Gastroesophageal sphincter (tissue), 3 donors: ENCODE results near the gene ABO.
"Not testable (repeated sequence)": the region's sequence is repeated elsewhere in the genome, so short reads cannot be mapped to it uniquely, and the experiment has no call there.

Experiments
- CTCF ChIP-seq, 4 experiments: fragments of 200-600 bp in 2 of 4; fragments of 450-650 bp in 2 of 4; sonication (generic) in 1 of 4; IDR thresholded peaks; one replicate each; pipeline ENCODE4 v1.5.1; 2017 to 2019; ENCODE audit warnings: antibody characterized with exemption in 4 of 4, mild to moderate bottlenecking in 2 of 4, moderate library complexity in 2 of 4
- POLR2A ChIP-seq, 2 donors: fragments of 450-650 bp; IDR thresholded peaks; one replicate each; pipeline ENCODE4 v1.6.1; 2017; ENCODE audit warnings: antibody characterized with exemption in 2 of 2, mild to moderate bottlenecking in 2 of 2, moderate library complexity in 1 of 2
- POLR2AphosphoS5 ChIP-seq: sonication (generic); formaldehyde crosslinking; IDR thresholded peaks from one replicate; pipeline ENCODE4 v1.6.1; 2017; ENCODE audit warnings: antibody characterized with exemption

- TF ChIP-seq CTCF (IDR thresholded peaks at IDR 0.05); POLR2A (IDR thresholded peaks at IDR 0.05); POLR2AphosphoS5: not testable (repeated sequence)
Observed at GRCh38 chr9:133221994-133222393, 53.0 kb downstream of the ABO start.
